Hepatocyte (in vitro differentiated cells): ENCODE data around the gene MTA1.

Experiments
- EZH2 ChIP-seq: fragments of 200-600 bp; sonication (generic); IDR thresholded peaks from 2 replicates; pipeline ENCODE4 v1.6.1; 2016; ENCODE audit warnings: antibody characterized with exemption, mild to moderate bottlenecking, borderline replicate concordance
- EZH2phosphoT487 ChIP-seq: fragments of 200-600 bp; sonication (generic); IDR thresholded peaks from one replicate; pipeline ENCODE4 v1.6.1; 2018; ENCODE audit warnings: antibody characterized with exemption, mild to moderate bottlenecking, low read depth, moderate library complexity; ENCODE audit not compliant: unreplicated experiment, severe bottlenecking
- TF ChIP-seq, protein P1 (sequence below): fragments of 200-600 bp; sonication (generic); IDR thresholded peaks from 2 replicates; pipeline ENCODE4 v1.5.1; 2016; ENCODE audit warnings: antibody characterized with exemption, mild to moderate bottlenecking; ENCODE audit not compliant: poor library complexity

DNA sequence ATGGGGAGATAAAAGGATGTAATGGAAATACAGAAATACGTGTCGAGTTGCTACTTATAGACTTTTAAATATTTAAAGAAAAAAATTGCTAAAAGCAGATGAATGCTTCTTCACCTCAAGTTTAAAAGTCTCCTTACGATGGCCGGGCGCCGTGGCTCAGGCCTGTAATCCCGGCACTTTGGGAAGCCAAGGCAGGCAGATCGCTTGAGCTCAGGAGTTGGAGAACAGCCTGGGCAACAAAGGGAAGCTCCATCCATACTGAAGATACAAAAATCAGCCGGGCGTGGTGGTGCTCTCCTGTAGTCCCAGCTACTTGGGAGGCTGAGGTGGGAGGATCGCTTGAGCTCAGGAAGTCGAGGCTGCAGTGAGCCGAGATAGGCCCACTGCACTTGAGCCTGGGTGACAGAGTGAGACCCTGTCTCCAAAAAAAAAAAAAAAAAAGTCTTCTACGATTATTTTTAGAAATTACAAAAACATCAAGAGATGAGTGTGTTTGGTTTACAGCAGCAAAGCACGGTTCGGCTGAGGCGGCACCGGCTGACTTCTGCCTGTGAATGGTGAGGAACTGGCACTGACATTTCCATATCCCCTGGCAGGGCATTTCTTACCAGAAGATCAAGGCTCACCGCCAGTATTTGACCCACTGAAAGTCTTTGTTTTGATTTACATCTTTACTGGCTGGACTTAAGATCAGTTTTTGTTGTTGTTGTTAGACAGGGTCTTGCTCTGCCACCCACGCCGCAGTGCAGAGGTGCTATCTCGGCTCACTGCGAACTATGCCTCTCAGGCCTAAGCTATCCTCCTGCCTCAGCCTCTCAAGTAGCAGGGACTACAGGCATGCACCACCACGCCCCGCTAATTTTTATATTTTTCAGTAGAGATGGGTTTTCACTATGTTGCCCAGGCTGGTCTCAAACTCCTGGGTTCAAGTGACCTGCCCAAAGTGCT is 3.9 kb upstream of the MTA1 start:
- TF ChIP-seq EZH2 (no peak), EZH2phosphoT487 (no peak)
- TF ChIP-seq, protein P1, sequence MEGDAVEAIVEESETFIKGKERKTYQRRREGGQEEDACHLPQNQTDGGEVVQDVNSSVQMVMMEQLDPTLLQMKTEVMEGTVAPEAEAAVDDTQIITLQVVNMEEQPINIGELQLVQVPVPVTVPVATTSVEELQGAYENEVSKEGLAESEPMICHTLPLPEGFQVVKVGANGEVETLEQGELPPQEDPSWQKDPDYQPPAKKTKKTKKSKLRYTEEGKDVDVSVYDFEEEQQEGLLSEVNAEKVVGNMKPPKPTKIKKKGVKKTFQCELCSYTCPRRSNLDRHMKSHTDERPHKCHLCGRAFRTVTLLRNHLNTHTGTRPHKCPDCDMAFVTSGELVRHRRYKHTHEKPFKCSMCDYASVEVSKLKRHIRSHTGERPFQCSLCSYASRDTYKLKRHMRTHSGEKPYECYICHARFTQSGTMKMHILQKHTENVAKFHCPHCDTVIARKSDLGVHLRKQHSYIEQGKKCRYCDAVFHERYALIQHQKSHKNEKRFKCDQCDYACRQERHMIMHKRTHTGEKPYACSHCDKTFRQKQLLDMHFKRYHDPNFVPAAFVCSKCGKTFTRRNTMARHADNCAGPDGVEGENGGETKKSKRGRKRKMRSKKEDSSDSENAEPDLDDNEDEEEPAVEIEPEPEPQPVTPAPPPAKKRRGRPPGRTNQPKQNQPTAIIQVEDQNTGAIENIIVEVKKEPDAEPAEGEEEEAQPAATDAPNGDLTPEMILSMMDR, result no peak
